K562 (cell line): ENCODE results near the gene KRAS. TPM values are rescaled to one million over a fixed set of nuclear protein-coding genes. Genes with fewer than 3 reads are reported as not detected.

Experiments used
- ATAC-seq: fragments of 200-7000 bp; cut with Tn5 transposase; 3 replicates; pipeline ENCODE4 v1.9.1; 2020; ENCODE audit warnings: moderate library complexity
- BruUV-seq: library from RNA; stranded (reverse); fragments of 400-500 nt; replicated peaks from 2 replicates; lab custom pipeline; 2021; lab: Mats Ljungman, UMichigan
- CTCF ChIA-PET: fragments of 300-600 bp; formaldehyde crosslinking; extraction: SDS; loops from one replicate; lab custom pipeline; 2021; ENCODE audit warnings: low intra/inter-chr PET ratio; lab: Yijun Ruan, JAX
- POLR2A ChIA-PET: fragments of 300-600, 350-650 bp; sonication (Branson Sonifier 250); formaldehyde crosslinking; extraction: SDS; loops from one replicate; lab custom pipeline; 2021; ENCODE audit warnings: antibody characterized with exemption, inconsistent platforms; lab: Yijun Ruan, JAX
- DNase-seq, 4 experiments: peaks; one replicate each; pipeline versions ENCODE4 v3.0.0 to v3.0.0-alpha.2; 2011 to 2018; ENCODE audit warnings: low spot score in 3 of 4, mixed read lengths in 3 of 4; ENCODE audit errors: extremely low read depth in 1 of 4
- FAIRE-seq: peaks from 2 replicates; lab custom pipeline; 2011; peaks lifted over from hg19 to GRCh38; lab: Jason Lieb, UNC
- H2AFZ ChIP-seq: 2 replicates; pipeline ENCODE4 v1.6.0; 2011; ENCODE audit warnings: low read depth, low read length, control low read depth, inconsistent platforms
- H3K27ac ChIP-seq: fragments of 200-600 bp; 3 replicates; pipeline ENCODE4 v1.8.0; 2011; ENCODE audit warnings: low read depth, mild to moderate bottlenecking, control low read depth, inconsistent platforms, low read length, moderate library complexity, mixed read lengths; ENCODE audit errors: extremely low read depth
- H3K27me3 ChIP-seq, 2 experiments: fragments of 300-600 bp in 1 of 2; 2 replicates in 1 of 2; 3 replicates in 1 of 2; pipeline versions ENCODE4 v1.6.0 to v1.8.0; 2011; ENCODE audit warnings: inconsistent platforms in 2 of 2, low read length in 2 of 2, mild to moderate bottlenecking in 1 of 2, mixed read lengths in 1 of 2, moderate library complexity in 1 of 2; ENCODE audit not compliant: control insufficient read depth in 2 of 2, insufficient read depth in 2 of 2
- H3K36me3 ChIP-seq: fragments of 300-600 bp; 3 replicates; pipeline ENCODE4 v1.8.0; 2011; ENCODE audit warnings: mild to moderate bottlenecking, low read length, inconsistent platforms; ENCODE audit not compliant: control insufficient read depth, insufficient read depth
- H3K4me1 ChIP-seq, 2 experiments: fragments of 200-600 bp in 1 of 2; replicated peaks in 1 of 2; 2 replicates in 1 of 2; 3 replicates in 1 of 2; pipeline versions ENCODE4 v1.5.1 to v1.8.0; 2011; ENCODE audit warnings: inconsistent platforms in 2 of 2, low read length in 2 of 2, mild to moderate bottlenecking in 1 of 2, mixed read lengths in 1 of 2, moderate library complexity in 1 of 2; ENCODE audit not compliant: control insufficient read depth in 2 of 2, insufficient read depth in 2 of 2
- H3K4me2 ChIP-seq: 2 replicates; pipeline ENCODE4 v1.6.1; 2011; ENCODE audit warnings: low read length, control low read depth, inconsistent platforms, mixed read lengths; ENCODE audit not compliant: insufficient read depth
- H3K4me3 ChIP-seq: fragments of 200-600 bp; sonication (generic), shearing (Covaris generic); 2 replicates; pipeline ENCODE4 v1.5.1; 2016; ENCODE audit warnings: control low read depth, inconsistent platforms
- H3K79me2 ChIP-seq: fragments of 200-600 bp; 3 replicates; pipeline ENCODE4 v1.8.0; 2011; ENCODE audit warnings: low read length, inconsistent platforms; ENCODE audit not compliant: control insufficient read depth, insufficient read depth
- H3K9ac ChIP-seq, 2 experiments: 2 replicates each; pipeline versions ENCODE4 v1.6.0 to v1.6.1; 2011; ENCODE audit warnings: low read depth in 2 of 2, low read length in 2 of 2, control low read depth in 1 of 2, inconsistent platforms in 1 of 2, mild to moderate bottlenecking in 1 of 2, mixed read lengths in 1 of 2; ENCODE audit not compliant: insufficient read depth in 1 of 2
- H3K9me1 ChIP-seq: one replicate; pipeline ENCODE4 v1.6.0; 2011; ENCODE audit warnings: inconsistent platforms, mild to moderate bottlenecking, low read length, moderate library complexity; ENCODE audit not compliant: control insufficient read depth, insufficient read depth
- H3K9me3 ChIP-seq: replicated peaks from 2 replicates; pipeline ENCODE4 v1.5.1; 2011; ENCODE audit warnings: low read depth, low read length, inconsistent platforms; ENCODE audit not compliant: control insufficient read depth, insufficient read depth
- H4K20me1 ChIP-seq: replicated peaks from 2 replicates; pipeline ENCODE4 v1.6.1; 2011; ENCODE audit warnings: low read length, inconsistent platforms, mixed read lengths; ENCODE audit not compliant: control insufficient read depth, insufficient read depth
- ASH1L ChIP-seq: fragments of 450-650 bp; IDR thresholded peaks from 2 replicates; pipeline ENCODE4 v1.6.1; 2018; ENCODE audit warnings: borderline replicate concordance, mild to moderate bottlenecking, low read depth; ENCODE audit not compliant: partially characterized antibody
- CGGBP1 ChIP-seq: fragments of 250-450 bp; sonication (Bioruptor Pico); IDR thresholded peaks from 2 replicates; pipeline ENCODE4 v1.9.0; 2021; ENCODE audit warnings: mild to moderate bottlenecking
- CTCFL ChIP-seq: IDR thresholded peaks from 2 replicates; pipeline ENCODE4 v1.6.1; 2011; ENCODE audit warnings: borderline replicate concordance, low read depth, mild to moderate bottlenecking, moderate library complexity, low read length; ENCODE audit not compliant: insufficient read depth, poor library complexity, severe bottlenecking
- HINFP ChIP-seq: fragments of 450-650 bp; conservative IDR thresholded peaks from 2 replicates; pipeline ENCODE4 v1.6.1; 2016; ENCODE audit warnings: missing genetic modification characterization, low read depth, mild to moderate bottlenecking, control low read depth, missing compliant biosample characterization
- HMBOX1 ChIP-seq: sonication (generic); IDR thresholded peaks from 2 replicates; pipeline ENCODE4 v1.6.1; 2016
- HOXB6 ChIP-seq: fragments of 250-450 bp; sonication (Bioruptor Pico); IDR thresholded peaks from 2 replicates; pipeline ENCODE4 v1.5.1; 2022; ENCODE audit warnings: mild to moderate bottlenecking, borderline replicate concordance
- MTF1 ChIP-seq: fragments of 250-450 bp; sonication (Bioruptor Pico); IDR thresholded peaks from 2 replicates; pipeline ENCODE4 v1.9.0; 2021; ENCODE audit warnings: moderate library complexity, mild to moderate bottlenecking, inconsistent platforms, borderline replicate concordance
- NELFE ChIP-seq: IDR thresholded peaks from 2 replicates; pipeline ENCODE4 v1.6.1; 2011; ENCODE audit warnings: mild to moderate bottlenecking; ENCODE audit not compliant: insufficient read depth, insufficient read length
- NR2C2 ChIP-seq, 2 experiments: fragments of 200-800 bp in 1 of 2; sonication (Bioruptor generic) in 1 of 2; sonication (generic) in 1 of 2; formaldehyde crosslinking in 1 of 2; IDR thresholded peaks; 2 replicates each; pipeline versions ENCODE4 v1.6.1 to v1.8.0; 2016 to 2022; ENCODE audit warnings: mild to moderate bottlenecking in 1 of 2, missing compliant biosample characterization in 1 of 2, missing genetic modification characterization in 1 of 2, missing genetic modification reagents in 1 of 2
- TAF9B ChIP-seq: fragments of 450-650 bp; IDR thresholded peaks from 2 replicates; pipeline ENCODE4 v1.6.1; 2018; ENCODE audit warnings: mild to moderate bottlenecking; ENCODE audit not compliant: partially characterized antibody
- YBX1 ChIP-seq: fragments of 450-650 bp; IDR thresholded peaks from 2 replicates; pipeline ENCODE4 v1.7.1; 2016; ENCODE audit warnings: mild to moderate bottlenecking
- ZBTB26 ChIP-seq: fragments of 450-650 bp; formaldehyde crosslinking; IDR thresholded peaks from 2 replicates; pipeline ENCODE4 v1.4.0; 2022; ENCODE audit warnings: missing genetic modification characterization
- ZNF239 ChIP-seq: fragments of 250-450 bp; sonication (Bioruptor Pico); IDR thresholded peaks from 2 replicates; pipeline ENCODE4 v1.4.0; 2020; ENCODE audit warnings: mild to moderate bottlenecking
- ZSCAN32 ChIP-seq: fragments of 450-650 bp; formaldehyde crosslinking; IDR thresholded peaks from 2 replicates; pipeline ENCODE4 v1.4.0; 2020; ENCODE audit warnings: mild to moderate bottlenecking, moderate library complexity
- WGBS: fragments of 100-300 bp; shearing (Covaris generic); methylation state at CpG from one replicate; pipeline ENCODE4 v1.1.6; 2016; ENCODE audit warnings: low coverage, mixed read lengths; ENCODE audit not compliant: insufficient coverage; ENCODE audit errors: missing lambda C conversion rate; 5-methylcytosine and 5-hydroxymethylcytosine counted together
- in situ Hi-C: fragments of 300-500 bp; cut with MboI; formaldehyde crosslinking; loops from 4 replicates; pipeline ENCODE4 v1.15.0; 2018; ENCODE audit warnings: inconsistent platforms, mixed read lengths
- intact Hi-C: fragments of 100-400 bp; cut with micrococcal nuclease; formaldehyde crosslinking; loops from 2 replicates; pipeline ENCODE4 v1.14.2; 2022
- polyA plus RNA-seq, 8 experiments: library from polyadenylated mRNA; depleted of rRNA in 4 of 8; stranded (reverse) in 5 of 8; unstranded in 3 of 8; fragments of >200 nt; fragmentation: Nextera tagmentation in 2 of 8; fragmentation: Illumina TruSeq in 1 of 8; extraction: Ambion mirVana in 2 of 8; extraction: Trizol in 1 of 8; gene quantifications; 2 replicates each; pipeline versions ENCODE4 v1.2.1 to v1.2.3, GENCODE V29; 2011 to 2014; ENCODE audit warnings: inconsistent platforms in 1 of 8, missing spikeins in 1 of 8
- total RNA-seq, 7 experiments: library from RNA; depleted of rRNA in 6 of 7; stranded (reverse); fragments of >200 nt in 6 of 7; fragmentation: Illumina TruSeq in 2 of 7; extraction: Trizol in 2 of 7; gene quantifications; 2 replicates each; pipeline versions ENCODE4 v1.2.1 to v1.2.3, GENCODE V29; 2011 to 2021; ENCODE audit warnings: low replicate concordance in 1 of 7

The KRAS gene
- total and polyA plus RNA-seq, 9 of the 15 experiments (the other 6 are each of a cell fraction or from before 2014, with no cell fraction given), result 7.2 to 21.2 (median 12.7) TPM

GRCh38 chr12:25283006-25283405 is 32.3 kb upstream of the KRAS start:
- Histone ChIP-seq H3K79me2 (no peaks in the 10 kb centered on the region), H3K36me3 (no peaks in the 10 kb centered on the region), H3K9me3 (no peaks in the 10 kb centered on the region), H3K4me3 (no peak overlapping the region), H4K20me1 (no peaks in the 10 kb centered on the region), H2AFZ (no peak overlapping the region), H3K27me3 (peaks cover 4 to 6% of the 10 kb centered on the region in 2 experiments; a peak in 3 of 5 replicates), H3K27ac (no peak overlapping the region), H3K4me1 (no peaks in the 10 kb centered on the region), H3K9ac (no peak overlapping the region), H3K9me1 (no peaks in the 10 kb centered on the region), H3K4me2 (no peak overlapping the region)
- intact Hi-C loops (no loop called here), in situ Hi-C loops (no loop called here)
- ChIA-PET CTCF (no interaction called here), POLR2A (no interaction called here)
- DNase-seq (no peak), FAIRE-seq (no peak), ATAC-seq (no peak)
- BruUV-seq, result no TSS peak
- 19% methylated on average over 3 of the region's 3 CpGs for WGBS
- TF ChIP-seq HMBOX1, result no peak
- TF ChIP-seq YBX1, result no peak
- TF ChIP-seq NR2C2 (CRISPR knock-in tag; IDR thresholded peaks at IDR 0.05), result no peak
- no peak for TF ChIP-seq NR2C2 (tag; IDR thresholded peaks at IDR 0.05)
- no peak for TF ChIP-seq NELFE
- no peak for TF ChIP-seq CTCFL
- TF ChIP-seq HINFP (tag), result no peak
- no peak for TF ChIP-seq ZNF239
- TF ChIP-seq MTF1 (CRISPR knock-in tag), result no peak
- TF ChIP-seq ASH1L, result no peak
- TF ChIP-seq CGGBP1, result no peak
- TF ChIP-seq ZBTB26 (CRISPR knock-in tag), result no peak
- no peak for TF ChIP-seq HOXB6
- TF ChIP-seq ZSCAN32 (CRISPR knock-in tag), result no peak
- TF ChIP-seq TAF9B, result no peak
